Measurements from ENCODE around the gene TCF7. TPM values are rescaled to one million over a fixed set of nuclear protein-coding genes. Genes with fewer than 3 reads are reported as not detected.
A peak's percentile ranks its signal among the peaks of the same experiment; 100 is the strongest.
"Not testable (repeated sequence)": the region's sequence is repeated elsewhere in the genome, so short reads cannot be mapped to it uniquely, and the experiment has no call there.

Gene TCF7
- polyA plus RNA-seq, 6 donors from 2014 or later = 0.34 to 3.7 (median 2.4) TPM

GRCh38 chr5:134152173-134152832, 37.8 kb downstream of the TCF7 start:
- not testable (repeated sequence) for ATAC-seq (ENCODE audit: low read depth in 2 of 2); H3K27me3 Mint-ChIP-seq; DNase-seq; H3K4me3 Mint-ChIP-seq; H3K9me3 Mint-ChIP-seq
- H3K27ac Mint-ChIP-seq = peak overlapping the region in 3 of 6 donors; percentile 11 to 76 (median 58)
- H3K36me3 Mint-ChIP-seq = peaks cover 17 to 18% of the 10 kb centered on the region in 2 donors
- H3K4me1 Mint-ChIP-seq = peaks cover 0 to 16% (median 0%) of the 10 kb centered on the region in 3 donors

GRCh38 chr5:134153241-134153640, 38.8 kb downstream of the TCF7 start:
- H3K4me1 Mint-ChIP-seq = peaks cover 0 to 15% (median 0%) of the 10 kb centered on the region in 3 donors
- DNase-seq (no peak), ATAC-seq (ENCODE audit: low read depth in 2 of 2) (no peak)
- no peak overlapping the region for H3K4me3 Mint-ChIP-seq
- peak overlapping the region in 1 of 6 donors; percentile 76 for H3K27ac Mint-ChIP-seq
- no peaks in the 10 kb centered on the region for H3K27me3 Mint-ChIP-seq
- H3K36me3 Mint-ChIP-seq = peaks cover 23 to 24% of the 10 kb centered on the region in 2 donors
- H3K9me3 Mint-ChIP-seq = no peaks in the 10 kb centered on the region

GRCh38 chr5:134153657-134154056, 39.2 kb downstream of the TCF7 start:
- H3K27ac Mint-ChIP-seq = no peak overlapping the region
- no peak for DNase-seq

GRCh38 chr5:134161513-134162395, 47.3 kb downstream of the TCF7 start:
- H3K27me3 Mint-ChIP-seq = no peaks in the 10 kb centered on the region
- peaks cover 36 to 37% of the 10 kb centered on the region in 2 donors for H3K36me3 Mint-ChIP-seq
- no peak overlapping the region for H3K4me3 Mint-ChIP-seq
- ATAC-seq (ENCODE audit: low read depth in 2 of 2) (no peak), DNase-seq (no peak)
- H3K4me1 Mint-ChIP-seq = peaks cover 8 to 18% (median 8%) of the 10 kb centered on the region in 3 donors
- no peak overlapping the region for H3K27ac Mint-ChIP-seq
- no peaks in the 10 kb centered on the region for H3K9me3 Mint-ChIP-seq

More at GRCh38 chr5:134153657-134154056, 39.2 kb downstream of the TCF7 start:
- Mint-ChIP-seq H3K36me3 (peaks cover 25 to 26% of the 10 kb centered on the region in 2 donors), H3K9me3 (no peaks in the 10 kb centered on the region), H3K4me3 (no peak overlapping the region), H3K4me1 (peaks cover 0 to 15% (median 0%) of the 10 kb centered on the region in 3 donors), H3K27me3 (no peaks in the 10 kb centered on the region)
- no peak for ATAC-seq (ENCODE audit: low read depth in 2 of 2)

GRCh38 chr5:134162592-134162991, 48.1 kb downstream of the TCF7 start:
- no peak for DNase-seq
- Mint-ChIP-seq H3K4me1 (peaks cover 8 to 18% (median 9%) of the 10 kb centered on the region in 3 donors), H3K27me3 (no peaks in the 10 kb centered on the region), H3K4me3 (no peak overlapping the region), H3K27ac (no peak overlapping the region), H3K36me3 (peaks cover 36 to 37% of the 10 kb centered on the region in 2 donors), H3K9me3 (no peaks in the 10 kb centered on the region)
- no peak for ATAC-seq (ENCODE audit: low read depth in 2 of 2)

- H3K27ac Mint-ChIP-seq = no peak overlapping the region
- peaks cover 30 to 46% (median 35%) of the 10 kb centered on the region in 3 donors for H3K4me1 Mint-ChIP-seq
- H3K36me3 Mint-ChIP-seq = peaks cover 16 to 22% of the 10 kb centered on the region in 2 donors
- peak overlapping the region in 2 of 8 donors; percentile 35 to 65 for H3K4me3 Mint-ChIP-seq
- no peaks in the 10 kb centered on the region for H3K9me3 Mint-ChIP-seq
- no peaks in the 10 kb centered on the region for H3K27me3 Mint-ChIP-seq
- DNase-seq (no peak), ATAC-seq (ENCODE audit: low read depth in 2 of 2) (no peak)
These were observed 57.5 kb downstream of the TCF7 start for GRCh38 chr5:134171972-134172371.

GRCh38 chr5:134174841-134175839, 60.7 kb downstream of the TCF7 start:
- H3K4me3 Mint-ChIP-seq = peak overlapping the region; percentile 95 to 99 (median 96)
- no peak for DNase-seq
- H3K36me3 Mint-ChIP-seq = peaks cover 6 to 12% of the 10 kb centered on the region in 2 donors
- peaks cover 27 to 40% (median 35%) of the 10 kb centered on the region in 3 donors for H3K4me1 Mint-ChIP-seq
- no peak for ATAC-seq (ENCODE audit: low read depth in 2 of 2)
- no peaks in the 10 kb centered on the region for H3K27me3 Mint-ChIP-seq
- peak overlapping the region in 2 of 6 donors; percentile 98 to 99 for H3K27ac Mint-ChIP-seq
- H3K9me3 Mint-ChIP-seq = no peaks in the 10 kb centered on the region

- DNase-seq (no peak), ATAC-seq (ENCODE audit: low read depth in 2 of 2) (peak; percentile 8 to 15)
- no peaks in the 10 kb centered on the region for H3K27me3 Mint-ChIP-seq
- peak overlapping the region; percentile 97 to 99 (median 98) for H3K27ac Mint-ChIP-seq
- H3K4me3 Mint-ChIP-seq = peak overlapping the region; percentile 95 to 99 (median 96)
- no peaks in the 10 kb centered on the region for H3K9me3 Mint-ChIP-seq
- H3K4me1 Mint-ChIP-seq = peaks cover 27 to 40% (median 33%) of the 10 kb centered on the region in 3 donors
- H3K36me3 Mint-ChIP-seq = peaks cover 6 to 12% of the 10 kb centered on the region in 2 donors
These were observed 61.5 kb downstream of the TCF7 start for GRCh38 chr5:134175921-134176510.

- peak; percentile 84 to 87 for ATAC-seq (ENCODE audit: low read depth in 2 of 2)
- peak within 1 kb of the TSS; percentile 97 to 99 (median 98) for H3K27ac Mint-ChIP-seq
- H3K4me3 Mint-ChIP-seq = peak within 1 kb of the TSS; percentile 95 to 99 (median 96)
These were observed 62.3 kb downstream of the TCF7 start, which contains the start of gene SKP1 for GRCh38 chr5:134176511-134177368. Gene SKP1, minus strand, starts transcription at chr5:134176950. Its CDS starts 2,928 bp downstream, at chr5:134174022.

GRCh38 chr5:134177369-134178095, 63.1 kb downstream of the TCF7 start:
- Mint-ChIP-seq H3K4me1 (peaks cover 16 to 32% (median 20%) of the 10 kb centered on the region in 3 donors), H3K27ac (peak overlapping the region; percentile 97 to 99 (median 98)), H3K36me3 (peaks cover under 1% of the 10 kb centered on the region in 2 donors), H3K27me3 (no peaks in the 10 kb centered on the region), H3K9me3 (no peaks in the 10 kb centered on the region), H3K4me3 (peak overlapping the region; percentile 95 to 99 (median 96))
- ATAC-seq (ENCODE audit: low read depth in 2 of 2) (peak; percentile 19 to 33), DNase-seq (no peak)

More at GRCh38 chr5:134176511-134177368, 62.3 kb downstream of the TCF7 start, which contains the start of gene SKP1:
- Mint-ChIP-seq H3K9me3 (no peaks in the 10 kb centered on the region), H3K36me3 (peaks cover 6 to 8% of the 10 kb centered on the region in 2 donors), H3K4me1 (peaks cover 21 to 36% (median 26%) of the 10 kb centered on the region in 3 donors), H3K27me3 (no peaks in the 10 kb centered on the region)
- peak; percentile 89 for DNase-seq

GRCh38 chr5:134178096-134178419, 63.6 kb downstream of the TCF7 start:
- Mint-ChIP-seq H3K9me3 (no peaks in the 10 kb centered on the region), H3K36me3 (no peaks in the 10 kb centered on the region), H3K27me3 (no peaks in the 10 kb centered on the region), H3K4me1 (peaks cover 16 to 29% (median 19%) of the 10 kb centered on the region in 3 donors), H3K27ac (peak overlapping the region in 5 of 6 donors; percentile 34 to 99 (median 98)), H3K4me3 (peak overlapping the region; percentile 95 to 99 (median 96))
- no peak for DNase-seq
- no peak for ATAC-seq (ENCODE audit: low read depth in 2 of 2)
